Measurements from ENCODE around the gene OR52I2.

Gene OR52I2

GRCh38 chr11:4576880-4577279, 4.7 kb upstream of the OR52I2 start:
- Histone ChIP-seq H3K36me3 (ENCODE audit: insufficient read depth, low read length) (no peaks in the 10 kb centered on the region), H3K4me3 (ENCODE audit: low read length, poor library complexity, severe bottlenecking) (no peak overlapping the region), H3K4me1 (ENCODE audit: insufficient read depth, low read length, poor library complexity, severe bottlenecking) (peaks cover 9% of the 10 kb centered on the region), H3K27me3 (ENCODE audit: insufficient read depth, low read length, poor library complexity, severe bottlenecking) (peaks cover 14% of the 10 kb centered on the region), H3K79me2 (ENCODE audit: insufficient read depth, low read length) (no peaks in the 10 kb centered on the region), H3F3A (ENCODE audit: low read depth) (no peaks in the 10 kb centered on the region), H4K20me1 (ENCODE audit: insufficient read depth, low read length, poor library complexity, severe bottlenecking) (no peaks in the 10 kb centered on the region), H2AFZ (ENCODE audit: low read length) (no peak overlapping the region), H3K9ac (ENCODE audit: low read depth, low read length, poor library complexity, severe bottlenecking) (no peak overlapping the region), H3K9me3 (ENCODE audit: insufficient read depth, low read depth, low read length) (no peaks in the 10 kb centered on the region), H3K9me2 (replicated peaks; ENCODE audit: low read depth, low read length) (no peaks in the 10 kb centered on the region), H3K4me2 (ENCODE audit: low read depth, low read length, poor library complexity, severe bottlenecking) (no peak overlapping the region)
- no peak for TF ChIP-seq CTCF (conservative IDR thresholded peaks at IDR 0.05; ENCODE audit: low read length)
- no peak for TF ChIP-seq EZH2phosphoT487 (IDR thresholded peaks at IDR 0.05; ENCODE audit: borderline replicate concordance)

- Histone ChIP-seq H3K79me2 (ENCODE audit: insufficient read depth, low read length) (no peaks in the 10 kb centered on the region), H3K27me3 (ENCODE audit: insufficient read depth, low read length, poor library complexity, severe bottlenecking) (peaks cover 14% of the 10 kb centered on the region), H3K9me3 (ENCODE audit: insufficient read depth, low read depth, low read length) (no peaks in the 10 kb centered on the region), H3K4me3 (ENCODE audit: low read length, poor library complexity, severe bottlenecking) (no peak overlapping the region), H3K4me1 (ENCODE audit: insufficient read depth, low read length, poor library complexity, severe bottlenecking) (peaks cover 9% of the 10 kb centered on the region), H3K9me2 (replicated peaks; ENCODE audit: low read depth, low read length) (no peaks in the 10 kb centered on the region), H3K4me2 (ENCODE audit: low read depth, low read length, poor library complexity, severe bottlenecking) (no peak overlapping the region), H3K9ac (ENCODE audit: low read depth, low read length, poor library complexity, severe bottlenecking) (no peak overlapping the region), H4K20me1 (ENCODE audit: insufficient read depth, low read length, poor library complexity, severe bottlenecking) (no peaks in the 10 kb centered on the region), H3K36me3 (ENCODE audit: insufficient read depth, low read length) (no peaks in the 10 kb centered on the region), H2AFZ (ENCODE audit: low read length) (no peak overlapping the region), H3F3A (ENCODE audit: low read depth) (no peaks in the 10 kb centered on the region)
- TF ChIP-seq CTCF (conservative IDR thresholded peaks at IDR 0.05; ENCODE audit: low read length) (no peak), EZH2phosphoT487 (IDR thresholded peaks at IDR 0.05; ENCODE audit: borderline replicate concordance) (no peak)
These were observed 3.8 kb upstream of the OR52I2 start for GRCh38 chr11:4577761-4578160.

- no peaks in the 10 kb centered on the region for H3K36me3 ChIP-seq (ENCODE audit: insufficient read depth, low read length)
- H3K4me3 ChIP-seq (ENCODE audit: low read length, poor library complexity, severe bottlenecking), result no peak overlapping the region
- no peak overlapping the region for H3K9ac ChIP-seq (ENCODE audit: low read depth, low read length, poor library complexity, severe bottlenecking)
- H3F3A ChIP-seq (ENCODE audit: low read depth), result no peaks in the 10 kb centered on the region
- no peak overlapping the region for H3K4me2 ChIP-seq (ENCODE audit: low read depth, low read length, poor library complexity, severe bottlenecking)
- peaks cover 14% of the 10 kb centered on the region for H3K27me3 ChIP-seq (ENCODE audit: insufficient read depth, low read length, poor library complexity, severe bottlenecking)
- H3K9me3 ChIP-seq (ENCODE audit: insufficient read depth, low read depth, low read length), result no peaks in the 10 kb centered on the region
- TF ChIP-seq EZH2phosphoT487 (IDR thresholded peaks at IDR 0.05; ENCODE audit: borderline replicate concordance) (no peak), CTCF (conservative IDR thresholded peaks at IDR 0.05; ENCODE audit: low read length) (no peak)
- no peaks in the 10 kb centered on the region for H3K9me2 ChIP-seq (replicated peaks; ENCODE audit: low read depth, low read length)
- H4K20me1 ChIP-seq (ENCODE audit: insufficient read depth, low read length, poor library complexity, severe bottlenecking), result no peaks in the 10 kb centered on the region
- no peaks in the 10 kb centered on the region for H3K79me2 ChIP-seq (ENCODE audit: insufficient read depth, low read length)
- no peak overlapping the region for H2AFZ ChIP-seq (ENCODE audit: low read length)
- H3K4me1 ChIP-seq (ENCODE audit: insufficient read depth, low read length, poor library complexity, severe bottlenecking), result peaks cover 9% of the 10 kb centered on the region
These were observed 2.9 kb upstream of the OR52I2 start for GRCh38 chr11:4578624-4579023.

Data from Loucy (cell line).